Measurements from ENCODE around the gene MDM1. TPM values are rescaled to one million over a fixed set of nuclear protein-coding genes. Genes with fewer than 3 reads are reported as not detected.

MDM1 gene
- total RNA-seq, 1 donor from 2014 or later: 7.8 TPM

Other genes starting within 250 kb of the MDM1 start
- gene IFNG, start 172.6 kb downstream of the MDM1 start, total RNA-seq: not detected in 2 replicates
- not detected in 2 replicates for gene IL26, start 106.6 kb downstream of the MDM1 start, total RNA-seq
- gene IL22, start 78.8 kb downstream of the MDM1 start, total RNA-seq: not detected in 2 replicates

Measured in pulmonary artery endothelial cell (primary cell).